ENCODE data around the gene TNXB. TPM values are rescaled to one million over a fixed set of nuclear protein-coding genes. Genes with fewer than 3 reads are reported as not detected.

TNXB gene
- total and polyA plus RNA-seq, 2 donors (not counting 3 experiments of a cell fraction or from before 2014, with no cell fraction given), result 0.47 to 2.7 TPM

GRCh38 chr6:32149092-32149755 lies 40.1 kb upstream of the TNXB start:
- peak; percentile 21 for TF ChIP-seq EZH2 (IDR thresholded peaks at IDR 0.05; ENCODE audit: borderline replicate concordance, low read depth, low read length, severe bottlenecking)
- TF ChIP-seq, protein P1, sequence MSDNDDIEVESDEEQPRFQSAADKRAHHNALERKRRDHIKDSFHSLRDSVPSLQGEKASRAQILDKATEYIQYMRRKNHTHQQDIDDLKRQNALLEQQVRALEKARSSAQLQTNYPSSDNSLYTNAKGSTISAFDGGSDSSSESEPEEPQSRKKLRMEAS (IDR thresholded peaks at IDR 0.05; ENCODE audit: insufficient read depth, insufficient read length), result no peak
- Histone ChIP-seq H3K27ac (ENCODE audit: insufficient read depth, low read depth, low read length) (no peak overlapping the region), H3K36me3 (ENCODE audit: control insufficient read depth in 2 of 2, extremely low read depth in 1 of 2, insufficient read depth in 2 of 2, low read length in 2 of 2) (no peaks in the 10 kb centered on the region), H3K4me2 (ENCODE audit: insufficient read depth, low read length) (peak overlapping the region; percentile 59), H3K27me3 (ENCODE audit: control insufficient read depth in 2 of 2, insufficient read depth in 2 of 2, low read length in 2 of 2) (peaks cover 24 to 27% of the 10 kb centered on the region in 2 experiments), H3K9me1 (replicated peaks; ENCODE audit: control insufficient read depth, extremely low read depth, insufficient read depth, low read length) (no peaks in the 10 kb centered on the region), H4K20me1 (replicated peaks; ENCODE audit: control insufficient read depth, extremely low read depth, insufficient read depth, low read length) (no peaks in the 10 kb centered on the region), H2AFZ (ENCODE audit: low read depth, low read length) (peak overlapping the region; percentile 92), H3K4me3 (replicated peaks in 1 of 3; ENCODE audit: insufficient read depth in 1 of 3, low read depth in 1 of 3, low read length in 3 of 3) (peak overlapping the region; percentile 11 to 53 (median 30)), H3K4me1 (ENCODE audit: control insufficient read depth, extremely low read depth, insufficient read depth, low read length) (peaks cover 16% of the 10 kb centered on the region), H3K9me3 (replicated peaks; ENCODE audit: control insufficient read depth, insufficient read depth, low read length) (no peaks in the 10 kb centered on the region), H3K9ac (replicated peaks; ENCODE audit: extremely low read depth, insufficient read depth, low read length) (no peak overlapping the region), H3K79me2 (ENCODE audit: control insufficient read depth, insufficient read depth, low read length) (no peaks in the 10 kb centered on the region)
- DNase-seq (ENCODE audit: low read depth, low spot score), result no peak
- intact Hi-C loops (cut with micrococcal nuclease) (no loop called here), dilution Hi-C loops (cut with MboI; ENCODE audit: extremely low pct_ligation_motif_present, low sequenced_read_pairs) (no loop called here)
- ChIA-PET POLR2A (interaction anchor here (0.5 to 0.8 kb wide), 2 partner anchors 18 to 47 kb away, joined by 4 to 5 read pairs; no protein-coding TSS in a partner anchor), CTCF (interaction anchor here (0.8 to 2.8 kb wide), 8 partner anchors 11 to 46 kb away, joined by 3 to 12 read pairs (median 4); partner anchors contain the start of genes AGPAT1, ATF6B and FKBPL)
- no peak for FAIRE-seq
- BruUV-seq (replicated peaks), result no TSS peak

GRCh38 chr6:32148289-32149091 lies 39.4 kb upstream of the TNXB start:
- H2AFZ ChIP-seq (ENCODE audit: low read depth, low read length), result peak overlapping the region; percentile 92
- peak overlapping the region; percentile 59 for H3K4me2 ChIP-seq (ENCODE audit: insufficient read depth, low read length)
- H3K9me1 ChIP-seq (replicated peaks; ENCODE audit: control insufficient read depth, extremely low read depth, insufficient read depth, low read length), result no peaks in the 10 kb centered on the region
- POLR2A ChIA-PET, result interaction anchor here (0.5 to 0.8 kb wide), 2 partner anchors 18 to 48 kb away, joined by 4 to 5 read pairs; no protein-coding TSS in a partner anchor
- BruUV-seq (replicated peaks), result no TSS peak
- no peaks in the 10 kb centered on the region for H3K79me2 ChIP-seq (ENCODE audit: control insufficient read depth, insufficient read depth, low read length)
- intact Hi-C loops (cut with micrococcal nuclease), result loop anchor here (1.0 kb wide), 1 partner anchor 47 kb away; no protein-coding TSS in a partner anchor
- no peak overlapping the region for H3K27ac ChIP-seq (ENCODE audit: insufficient read depth, low read depth, low read length)
- no peaks in the 10 kb centered on the region for H3K36me3 ChIP-seq (ENCODE audit: control insufficient read depth in 2 of 2, extremely low read depth in 1 of 2, insufficient read depth in 2 of 2, low read length in 2 of 2)
- H3K4me3 ChIP-seq (replicated peaks in 1 of 3; ENCODE audit: insufficient read depth in 1 of 3, low read depth in 1 of 3, low read length in 3 of 3), result peak overlapping the region; percentile 11 to 53 (median 30)
- H3K9me3 ChIP-seq (replicated peaks; ENCODE audit: control insufficient read depth, insufficient read depth, low read length), result no peaks in the 10 kb centered on the region
- TF ChIP-seq POLR2A (IDR thresholded peaks at IDR 0.05; ENCODE audit: low read depth, low read length), result no peak
- TF ChIP-seq, protein P2, sequence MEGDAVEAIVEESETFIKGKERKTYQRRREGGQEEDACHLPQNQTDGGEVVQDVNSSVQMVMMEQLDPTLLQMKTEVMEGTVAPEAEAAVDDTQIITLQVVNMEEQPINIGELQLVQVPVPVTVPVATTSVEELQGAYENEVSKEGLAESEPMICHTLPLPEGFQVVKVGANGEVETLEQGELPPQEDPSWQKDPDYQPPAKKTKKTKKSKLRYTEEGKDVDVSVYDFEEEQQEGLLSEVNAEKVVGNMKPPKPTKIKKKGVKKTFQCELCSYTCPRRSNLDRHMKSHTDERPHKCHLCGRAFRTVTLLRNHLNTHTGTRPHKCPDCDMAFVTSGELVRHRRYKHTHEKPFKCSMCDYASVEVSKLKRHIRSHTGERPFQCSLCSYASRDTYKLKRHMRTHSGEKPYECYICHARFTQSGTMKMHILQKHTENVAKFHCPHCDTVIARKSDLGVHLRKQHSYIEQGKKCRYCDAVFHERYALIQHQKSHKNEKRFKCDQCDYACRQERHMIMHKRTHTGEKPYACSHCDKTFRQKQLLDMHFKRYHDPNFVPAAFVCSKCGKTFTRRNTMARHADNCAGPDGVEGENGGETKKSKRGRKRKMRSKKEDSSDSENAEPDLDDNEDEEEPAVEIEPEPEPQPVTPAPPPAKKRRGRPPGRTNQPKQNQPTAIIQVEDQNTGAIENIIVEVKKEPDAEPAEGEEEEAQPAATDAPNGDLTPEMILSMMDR (IDR thresholded peaks at IDR 0.05; ENCODE audit: extremely low read depth in 1 of 2, insufficient read depth in 1 of 2, low read depth in 1 of 2, low read length in 2 of 2), result peak; percentile 37 to 40
- peak; percentile 40 for TF ChIP-seq EZH2 (IDR thresholded peaks at IDR 0.05; ENCODE audit: borderline replicate concordance, low read depth, low read length, severe bottlenecking)
- no peak overlapping the region for H3K9ac ChIP-seq (replicated peaks; ENCODE audit: extremely low read depth, insufficient read depth, low read length)
- no peaks in the 10 kb centered on the region for H4K20me1 ChIP-seq (replicated peaks; ENCODE audit: control insufficient read depth, extremely low read depth, insufficient read depth, low read length)
- DNase-seq (ENCODE audit: low read depth, low spot score), result peak; percentile 66
- dilution Hi-C loops (cut with MboI; ENCODE audit: extremely low pct_ligation_motif_present, low sequenced_read_pairs), result no loop called here
- H3K27me3 ChIP-seq (ENCODE audit: control insufficient read depth in 2 of 2, insufficient read depth in 2 of 2, low read length in 2 of 2), result peaks cover 24 to 27% of the 10 kb centered on the region in 2 experiments
- CTCF ChIA-PET, result interaction anchor here (0.7 to 2.8 kb wide), 11 partner anchors 8 to 637 kb away, joined by 3 to 12 read pairs (median 4); partner anchors contain the start of genes AGPAT1, ATF6B and FKBPL
- H3K4me1 ChIP-seq (ENCODE audit: control insufficient read depth, extremely low read depth, insufficient read depth, low read length), result peaks cover 16% of the 10 kb centered on the region
- FAIRE-seq, result peak; percentile 84

All from endothelial cell of umbilical vein (primary cell).